Activated CD8-positive, alpha-beta memory T cell treated with anti-CD3 and anti-CD28 coated beads for 24 hours (primary cell): Measurements from ENCODE around the gene AMY1B.
"Not testable (repeated sequence)": the region's sequence is repeated elsewhere in the genome, so short reads cannot be mapped to it uniquely, and the experiment has no call there.

Experiments used
- DNase-seq: peaks from one replicate; pipeline ENCODE4 v3.0.0-alpha.2; 2020

AMY1B gene

DNA sequence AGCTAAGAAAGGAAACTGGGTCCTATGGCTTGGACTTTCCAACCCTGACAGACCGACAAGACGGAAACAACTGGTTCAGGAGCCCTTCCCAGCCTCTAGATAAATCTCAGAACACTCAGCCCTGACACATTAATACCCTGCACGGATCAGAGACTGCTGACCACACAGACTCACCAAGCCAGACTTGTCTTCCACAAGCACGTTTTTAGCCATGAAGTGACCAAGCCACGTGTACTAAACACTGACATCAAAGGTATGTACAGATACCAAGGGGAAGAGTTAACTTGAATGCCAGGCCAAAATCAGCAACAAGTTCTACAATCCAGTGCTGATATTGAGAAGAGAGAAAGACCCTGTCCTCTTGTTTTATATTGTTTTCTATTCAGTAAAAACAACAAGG, at the start of gene AMY1B:
AMY1B (minus strand) TSS at position 101 of the 400 bp plus-strand sequence. CDS start 571 bp downstream, outside the sequence.
- not testable (repeated sequence) for DNase-seq

- DNase-seq, result not testable (repeated sequence)
These were observed 49.0 kb upstream of the AMY1B start for GRCh38 chr1:103745040-103745439.

- DNase-seq, result not testable (repeated sequence)
These were observed 48.4 kb upstream of the AMY1B start for GRCh38 chr1:103744449-103744848.

DNA sequence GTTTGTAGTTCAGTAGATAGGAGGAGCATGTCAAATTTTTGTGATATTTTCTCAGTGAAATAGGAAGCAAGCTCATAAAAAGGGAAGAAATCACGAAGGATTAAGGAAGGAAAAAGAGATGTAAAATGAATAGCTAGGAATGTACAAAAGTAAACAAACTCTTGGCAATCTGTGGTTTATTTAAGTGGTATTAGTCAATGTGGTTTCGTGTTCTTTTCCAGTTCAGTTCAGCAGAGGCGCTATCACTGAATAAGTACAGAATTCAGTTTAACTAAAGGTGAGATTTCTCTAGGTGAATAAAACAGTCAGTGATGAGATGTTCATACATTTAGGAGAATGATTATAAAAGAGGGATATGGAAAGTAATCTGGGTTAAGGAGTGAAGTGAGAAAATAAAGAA, 42.0 kb upstream of the AMY1B start:
- DNase-seq, result not testable (repeated sequence)

GRCh38 chr1:103735334-103735733, 39.3 kb upstream of the AMY1B start:
- not testable (repeated sequence) for DNase-seq

GRCh38 chr1:103721473-103721872, 25.5 kb upstream of the AMY1B start:
- DNase-seq, result not testable (repeated sequence)

DNA sequence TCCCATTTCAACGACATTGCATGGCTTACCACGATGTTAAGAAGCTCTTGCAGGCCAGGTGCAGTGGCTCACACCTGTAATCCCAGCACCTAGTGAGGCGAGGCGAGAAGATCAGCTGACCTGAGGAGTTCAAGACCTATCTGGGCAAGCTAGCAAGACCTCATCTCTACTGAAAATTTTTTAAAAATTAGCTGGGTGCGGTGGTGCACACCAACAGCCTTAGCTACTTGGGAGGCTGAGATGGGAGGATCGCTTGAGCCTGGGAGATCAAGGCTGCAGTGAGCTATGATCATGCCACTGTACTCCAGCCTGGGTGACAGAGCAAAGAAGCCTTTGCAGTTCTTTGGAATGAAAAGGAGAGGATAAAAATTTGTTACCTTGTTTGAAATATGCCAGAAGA, 21.4 kb upstream of the AMY1B start:
- DNase-seq, result peak; percentile 43

- not testable (repeated sequence) for DNase-seq
These were observed 14.4 kb upstream of the AMY1B start for GRCh38 chr1:103710381-103710780.

DNA sequence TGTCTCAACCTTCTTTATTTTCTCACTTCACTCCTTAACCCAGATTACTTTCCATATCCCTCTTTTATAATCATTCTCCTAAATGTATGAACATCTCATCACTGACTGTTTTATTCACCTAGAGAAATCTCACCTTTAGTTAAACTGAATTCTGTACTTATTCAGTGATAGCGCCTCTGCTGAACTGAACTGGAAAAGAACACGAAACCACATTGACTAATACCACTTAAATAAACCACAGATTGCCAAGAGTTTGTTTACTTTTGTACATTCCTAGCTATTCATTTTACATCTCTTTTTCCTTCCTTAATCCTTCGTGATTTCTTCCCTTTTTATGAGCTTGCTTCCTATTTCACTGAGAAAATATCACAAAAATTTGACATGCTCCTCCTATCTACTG, 11.7 kb upstream of the AMY1B start:
- not testable (repeated sequence) for DNase-seq

- not testable (repeated sequence) for DNase-seq
These were observed 5.2 kb upstream of the AMY1B start for GRCh38 chr1:103701256-103701655.

DNA sequence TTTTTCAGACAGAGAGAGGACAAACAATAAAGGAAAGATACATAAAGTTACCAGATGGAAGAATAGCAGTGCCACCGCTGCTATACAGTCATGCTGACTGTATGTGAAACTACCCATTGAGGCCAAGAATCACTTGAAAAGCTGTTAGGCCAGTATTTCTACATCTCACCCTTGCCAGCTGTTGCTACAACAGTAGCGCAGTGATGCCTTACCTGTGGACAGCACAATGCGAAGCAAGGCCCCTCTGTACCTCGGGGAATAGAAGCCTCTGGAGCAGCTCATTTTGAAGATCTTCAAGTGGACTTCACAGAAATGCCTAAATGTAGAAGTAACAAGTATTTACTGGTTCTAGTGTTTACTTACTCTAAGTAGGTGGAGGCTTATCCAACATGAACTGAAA, 4.7 kb upstream of the AMY1B start:
- DNase-seq, result not testable (repeated sequence)

DNA sequence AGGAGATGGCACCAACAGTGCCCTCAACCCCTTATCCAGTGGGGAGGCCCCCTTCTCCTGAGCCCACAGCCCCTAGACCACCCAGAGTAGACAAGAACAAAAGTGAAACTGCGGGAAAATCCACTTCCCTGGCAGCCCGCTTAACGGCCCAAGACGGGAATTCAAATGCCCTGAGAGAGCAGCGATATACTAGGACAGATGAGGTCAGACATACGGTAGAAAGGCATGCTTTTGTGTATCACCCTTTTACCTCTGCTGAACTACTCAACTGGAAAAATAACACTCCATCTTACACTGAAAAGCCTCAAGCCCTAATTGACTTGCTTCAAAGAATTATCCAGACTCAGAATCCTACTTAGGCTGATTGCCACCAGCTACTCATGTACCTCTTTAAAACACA, 1.4 kb upstream of the AMY1B start:
- DNase-seq, result not testable (repeated sequence)

DNA sequence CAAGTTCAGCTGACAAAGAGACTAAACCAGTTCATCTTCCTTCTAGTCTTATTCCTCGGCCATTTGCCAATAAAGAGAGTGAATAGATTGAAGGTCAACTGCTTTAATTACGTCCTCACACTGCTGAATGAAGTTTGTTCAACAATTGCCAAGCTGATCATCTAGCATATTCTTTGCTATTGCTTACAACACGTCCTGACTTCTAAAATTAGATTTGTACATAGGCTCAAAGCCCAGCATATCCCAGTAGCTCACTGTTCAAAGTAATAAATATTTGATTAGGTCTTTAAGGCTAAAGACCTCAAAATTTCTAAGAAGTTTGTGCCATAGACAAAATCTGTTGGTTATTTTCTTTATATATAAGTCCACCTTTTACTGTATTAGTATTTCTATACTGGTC, 19.7 kb downstream of the AMY1B start:
- not testable (repeated sequence) for DNase-seq

DNA sequence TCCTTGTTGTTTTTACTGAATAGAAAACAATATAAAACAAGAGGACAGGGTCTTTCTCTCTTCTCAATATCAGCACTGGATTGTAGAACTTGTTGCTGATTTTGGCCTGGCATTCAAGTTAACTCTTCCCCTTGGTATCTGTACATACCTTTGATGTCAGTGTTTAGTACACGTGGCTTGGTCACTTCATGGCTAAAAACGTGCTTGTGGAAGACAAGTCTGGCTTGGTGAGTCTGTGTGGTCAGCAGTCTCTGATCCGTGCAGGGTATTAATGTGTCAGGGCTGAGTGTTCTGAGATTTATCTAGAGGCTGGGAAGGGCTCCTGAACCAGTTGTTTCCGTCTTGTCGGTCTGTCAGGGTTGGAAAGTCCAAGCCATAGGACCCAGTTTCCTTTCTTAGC, 40.5 kb downstream of the AMY1B start, which contains the start of gene AMY1A:
AMY1A (plus strand) TSS at position 301 of the 400 bp plus-strand sequence. CDS start 571 bp downstream, outside the sequence.
- DNase-seq, result not testable (repeated sequence)

DNA sequence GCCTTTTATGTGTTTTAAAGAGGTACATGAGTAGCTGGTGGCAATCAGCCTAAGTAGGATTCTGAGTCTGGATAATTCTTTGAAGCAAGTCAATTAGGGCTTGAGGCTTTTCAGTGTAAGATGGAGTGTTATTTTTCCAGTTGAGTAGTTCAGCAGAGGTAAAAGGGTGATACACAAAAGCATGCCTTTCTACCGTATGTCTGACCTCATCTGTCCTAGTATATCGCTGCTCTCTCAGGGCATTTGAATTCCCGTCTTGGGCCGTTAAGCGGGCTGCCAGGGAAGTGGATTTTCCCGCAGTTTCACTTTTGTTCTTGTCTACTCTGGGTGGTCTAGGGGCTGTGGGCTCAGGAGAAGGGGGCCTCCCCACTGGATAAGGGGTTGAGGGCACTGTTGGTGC, 41.9 kb downstream of the AMY1B start:
- not testable (repeated sequence) for DNase-seq

DNA sequence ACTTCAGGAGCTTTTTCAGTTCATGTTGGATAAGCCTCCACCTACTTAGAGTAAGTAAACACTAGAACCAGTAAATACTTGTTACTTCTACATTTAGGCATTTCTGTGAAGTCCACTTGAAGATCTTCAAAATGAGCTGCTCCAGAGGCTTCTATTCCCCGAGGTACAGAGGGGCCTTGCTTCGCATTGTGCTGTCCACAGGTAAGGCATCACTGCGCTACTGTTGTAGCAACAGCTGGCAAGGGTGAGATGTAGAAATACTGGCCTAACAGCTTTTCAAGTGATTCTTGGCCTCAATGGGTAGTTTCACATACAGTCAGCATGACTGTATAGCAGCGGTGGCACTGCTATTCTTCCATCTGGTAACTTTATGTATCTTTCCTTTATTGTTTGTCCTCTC, 45.1 kb downstream of the AMY1B start:
- DNase-seq, result not testable (repeated sequence)

- DNase-seq, result not testable (repeated sequence)
These were observed 45.7 kb downstream of the AMY1B start for GRCh38 chr1:103650305-103650704.

GRCh38 chr1:103643908-103644307, 52.1 kb downstream of the AMY1B start:
- not testable (repeated sequence) for DNase-seq

GRCh38 chr1:103641194-103641593, 54.8 kb downstream of the AMY1B start:
- not testable (repeated sequence) for DNase-seq
